Endothelial cell of umbilical vein (primary cell): ENCODE data around the gene CSTF3. TPM values are rescaled to one million over a fixed set of nuclear protein-coding genes. Genes with fewer than 3 reads are reported as not detected.

Experiments used
- BruUV-seq: library from RNA; stranded (reverse); fragments of 400-500 nt; replicated peaks from 2 replicates; lab custom pipeline; 2021; lab: Mats Ljungman, UMichigan
- CTCF ChIA-PET: fragments of 300-600, 350-600 bp; sonication (Branson Sonifier 250); formaldehyde crosslinking; loops from one replicate; lab custom pipeline; 2021; ENCODE audit warnings: antibody characterized with exemption, inconsistent platforms; lab: Charles Lee
- POLR2A ChIA-PET: fragments of 300-600, 350-600 bp; sonication (Branson Sonifier 250); formaldehyde crosslinking; loops from one replicate; lab custom pipeline; 2021; ENCODE audit warnings: antibody characterized with exemption, inconsistent platforms; lab: Charles Lee
- DNase-seq: peaks from one replicate; pipeline ENCODE4 v3.0.0-alpha.2; 2011; ENCODE audit warnings: low read depth, low spot score
- FAIRE-seq: peaks from 2 replicates; lab custom pipeline; 2011; peaks lifted over from hg19 to GRCh38; lab: Jason Lieb, UNC
- H2AFZ ChIP-seq: 2 replicates; pipeline ENCODE4 v1.6.0; 2012; ENCODE audit warnings: low read depth, low read length, control low read depth, inconsistent platforms
- H3K27ac ChIP-seq: 2 replicates; pipeline ENCODE4 v1.5.1; 2011; ENCODE audit warnings: low read depth, mild to moderate bottlenecking, control low read depth, low read length, moderate library complexity; ENCODE audit not compliant: insufficient read depth
- H3K27me3 ChIP-seq, 2 experiments: 2 replicates each; pipeline versions ENCODE4 v1.6.0 to v1.6.1; 2011; ENCODE audit warnings: low read length in 2 of 2, mixed read lengths in 1 of 2; ENCODE audit not compliant: control insufficient read depth in 2 of 2, insufficient read depth in 2 of 2
- H3K36me3 ChIP-seq, 2 experiments: 2 replicates in 1 of 2; 3 replicates in 1 of 2; pipeline ENCODE4 v1.5.1; 2011; ENCODE audit warnings: low read length in 2 of 2, mild to moderate bottlenecking in 1 of 2, moderate library complexity in 1 of 2; ENCODE audit not compliant: control insufficient read depth in 2 of 2, insufficient read depth in 2 of 2; ENCODE audit errors: extremely low read depth in 1 of 2
- H3K4me1 ChIP-seq: 3 replicates; pipeline ENCODE4 v1.5.1; 2011; ENCODE audit warnings: mild to moderate bottlenecking, low read length; ENCODE audit not compliant: control insufficient read depth, insufficient read depth; ENCODE audit errors: extremely low read depth
- H3K4me2 ChIP-seq: 2 replicates; pipeline ENCODE4 v1.6.1; 2011; ENCODE audit warnings: low read length, control low read depth, mixed read lengths; ENCODE audit not compliant: insufficient read depth
- H3K4me3 ChIP-seq, 3 experiments: fragments of 200-600 bp in 1 of 3; sonication (generic), shearing (Covaris generic) in 1 of 3; replicated peaks in 1 of 3; 2 replicates each; pipeline ENCODE4 v1.5.1; 2011 to 2016; ENCODE audit warnings: control low read depth in 3 of 3, low read length in 3 of 3, mild to moderate bottlenecking in 2 of 3, inconsistent platforms in 1 of 3, low read depth in 1 of 3, moderate library complexity in 1 of 3; ENCODE audit not compliant: insufficient read depth in 1 of 3
- H3K79me2 ChIP-seq: 2 replicates; pipeline ENCODE4 v1.6.0; 2012; ENCODE audit warnings: low read length, inconsistent platforms; ENCODE audit not compliant: control insufficient read depth, insufficient read depth
- H3K9ac ChIP-seq: replicated peaks from 2 replicates; pipeline ENCODE3; 2011; ENCODE audit warnings: low read length, control low read depth; ENCODE audit not compliant: insufficient read depth; ENCODE audit errors: extremely low read depth
- H3K9me1 ChIP-seq: replicated peaks from 3 replicates; pipeline ENCODE4 v1.6.0; 2011; ENCODE audit warnings: mild to moderate bottlenecking, low read length; ENCODE audit not compliant: control insufficient read depth, insufficient read depth; ENCODE audit errors: extremely low read depth
- H3K9me3 ChIP-seq: replicated peaks from 2 replicates; pipeline ENCODE4 v1.5.1; 2012; ENCODE audit warnings: low read length, inconsistent platforms; ENCODE audit not compliant: control insufficient read depth, insufficient read depth
- H4K20me1 ChIP-seq: replicated peaks from 2 replicates; pipeline ENCODE3; 2011; ENCODE audit warnings: mild to moderate bottlenecking, low read length; ENCODE audit not compliant: control insufficient read depth, insufficient read depth; ENCODE audit errors: extremely low read depth
- CTCF ChIP-seq, 2 donors: IDR thresholded peaks; 1 replicate in 1 of 2; 2 replicates in 1 of 2; pipeline ENCODE4 v1.5.1; 2011; ENCODE audit warnings: low read length in 2 of 2, mild to moderate bottlenecking in 2 of 2, moderate library complexity in 2 of 2, control low read depth in 1 of 2, inconsistent platforms in 1 of 2, low read depth in 1 of 2; ENCODE audit not compliant: insufficient read depth in 1 of 2; ENCODE audit errors: extremely low read depth in 1 of 2
- EZH2 ChIP-seq: IDR thresholded peaks from 2 replicates; pipeline ENCODE4 v1.6.1; 2012; ENCODE audit warnings: borderline replicate concordance, low read depth, mild to moderate bottlenecking, moderate library complexity, low read length, inconsistent platforms; ENCODE audit not compliant: severe bottlenecking
- FOS ChIP-seq: IDR thresholded peaks from 2 replicates; pipeline ENCODE4 v1.6.1; 2011; ENCODE audit warnings: mild to moderate bottlenecking, low read length, moderate library complexity, borderline replicate concordance; ENCODE audit not compliant: insufficient read depth
- GATA2 ChIP-seq: IDR thresholded peaks from 2 replicates; pipeline ENCODE4 v1.7.0; 2011; ENCODE audit warnings: low read depth, mild to moderate bottlenecking, moderate library complexity, mixed read lengths, low read length; ENCODE audit not compliant: insufficient read length, insufficient read depth
- JUN ChIP-seq: IDR thresholded peaks from 2 replicates; pipeline ENCODE4 v1.6.1; 2011; ENCODE audit warnings: borderline replicate concordance, low read depth; ENCODE audit not compliant: insufficient read length, insufficient read depth
- MYC ChIP-seq: IDR thresholded peaks from one replicate; pipeline ENCODE4 v1.6.1; 2011; ENCODE audit warnings: mild to moderate bottlenecking, low read depth, low read length
- POLR2A ChIP-seq: IDR thresholded peaks from 2 replicates; pipeline ENCODE4 v1.6.1; 2012; ENCODE audit warnings: low read depth, mild to moderate bottlenecking, control low read depth, low read length
- POLR2AphosphoS5 ChIP-seq: IDR thresholded peaks from 2 replicates; pipeline ENCODE4 v1.6.1; 2012; ENCODE audit warnings: low read depth, mild to moderate bottlenecking, control low read depth, low read length, moderate library complexity; ENCODE audit not compliant: insufficient read depth
- dilution Hi-C: fragments of 300-500 bp; cut with MboI; formaldehyde crosslinking; loops from one replicate; pipeline ENCODE4 v1.15.0; 2019; ENCODE audit warnings: low sequenced_read_pairs; ENCODE audit not compliant: extremely low pct_ligation_motif_present
- intact Hi-C: fragments of 100-400 bp; cut with micrococcal nuclease; formaldehyde crosslinking; loops from one replicate; pipeline ENCODE4 v1.10.0; 2022
- polyA plus RNA-seq, 4 experiments: library from polyadenylated mRNA; depleted of rRNA in 3 of 4; stranded (reverse) in 3 of 4; unstranded in 1 of 4; fragments of >200 nt; gene quantifications; 2 replicates each; pipeline versions ENCODE4 v1.2.1 to v1.2.3, GENCODE V29; 2011 to 2012; ENCODE audit warnings: missing spikeins in 1 of 4
- total RNA-seq: library from RNA; stranded (reverse); gene quantifications from 2 replicates; pipeline ENCODE4 v1.2.3, GENCODE V29; 2021
- TF ChIP-seq, protein P1 (sequence below): IDR thresholded peaks from 2 replicates; pipeline ENCODE4 v1.6.1; 2011; ENCODE audit not compliant: insufficient read depth, insufficient read length

Gene CSTF3
- total and polyA plus RNA-seq, 2 donors (not counting 3 experiments of a cell fraction or from before 2014, with no cell fraction given) = 18.3 to 46.6 TPM

DNA sequence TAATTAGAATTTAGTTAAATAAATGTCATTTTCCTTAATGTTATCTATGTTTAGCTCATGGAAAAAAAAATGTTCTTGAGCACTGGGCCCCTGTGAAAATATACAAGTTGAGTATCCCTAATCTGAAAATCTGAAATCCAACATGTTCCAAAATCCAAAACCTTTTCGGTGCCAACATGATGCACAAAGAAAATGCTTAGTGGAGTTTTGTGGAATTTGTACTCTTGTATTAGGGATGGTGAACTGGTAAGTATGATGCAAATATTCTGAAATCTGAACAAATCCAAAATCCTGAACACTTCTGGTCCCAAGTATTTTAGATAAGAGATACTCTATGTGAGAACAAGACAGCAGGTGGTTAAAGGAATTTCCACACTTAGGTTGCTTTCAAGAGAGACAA, 77.4 kb downstream of the CSTF3 start:
- no peaks in the 10 kb centered on the region for H3K4me1 ChIP-seq
- TF ChIP-seq, protein P1, sequence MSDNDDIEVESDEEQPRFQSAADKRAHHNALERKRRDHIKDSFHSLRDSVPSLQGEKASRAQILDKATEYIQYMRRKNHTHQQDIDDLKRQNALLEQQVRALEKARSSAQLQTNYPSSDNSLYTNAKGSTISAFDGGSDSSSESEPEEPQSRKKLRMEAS = no peak
- TF ChIP-seq POLR2A (no peak), GATA2 (no peak), CTCF (IDR thresholded peaks at IDR 0.05; ENCODE audit: extremely low read depth in 1 of 2, insufficient read depth in 1 of 2, low read depth in 1 of 2, low read length in 2 of 2) (no peak), JUN (no peak), FOS (no peak), EZH2 (no peak), POLR2AphosphoS5 (no peak), MYC (no peak)
- DNase-seq = no peak
- no peak overlapping the region for H3K4me3 ChIP-seq
- CTCF ChIA-PET = no interaction called here
- intact Hi-C loops = no loop called here
- no peaks in the 10 kb centered on the region for H3K79me2 ChIP-seq
- POLR2A ChIA-PET = interaction anchor here (0.6 kb wide), 1 partner anchor 987 kb away, joined by 5 read pairs; no protein-coding TSS in a partner anchor
- H3K9me3 ChIP-seq = no peaks in the 10 kb centered on the region
- no peak overlapping the region for H3K27ac ChIP-seq
- H4K20me1 ChIP-seq = no peaks in the 10 kb centered on the region
- no peak overlapping the region for H2AFZ ChIP-seq
- no peaks in the 10 kb centered on the region for H3K9me1 ChIP-seq
- BruUV-seq = no TSS peak
- no peak overlapping the region for H3K4me2 ChIP-seq
- dilution Hi-C loops = no loop called here
- peaks cover 8 to 9% of the 10 kb centered on the region in 2 experiments for H3K36me3 ChIP-seq
- no peak overlapping the region for H3K9ac ChIP-seq
- no peak for FAIRE-seq
- H3K27me3 ChIP-seq = no peaks in the 10 kb centered on the region
